DMS153 treated with DMSO at 0.1 percent for 48 hours (cell line): Measurements from ENCODE around the gene ZNF880.
A peak's percentile ranks its signal among the peaks of the same experiment; 100 is the strongest.
"Not testable (repeated sequence)": the region's sequence is repeated elsewhere in the genome, so short reads cannot be mapped to it uniquely, and the experiment has no call there.

ENCODE experiments used
- DNase-seq: peaks from one replicate; lab custom pipeline; 2025; ENCODE audit not compliant: unreplicated experiment; lab: John Stamatoyannopoulos, UW

Gene ZNF880

DNA sequence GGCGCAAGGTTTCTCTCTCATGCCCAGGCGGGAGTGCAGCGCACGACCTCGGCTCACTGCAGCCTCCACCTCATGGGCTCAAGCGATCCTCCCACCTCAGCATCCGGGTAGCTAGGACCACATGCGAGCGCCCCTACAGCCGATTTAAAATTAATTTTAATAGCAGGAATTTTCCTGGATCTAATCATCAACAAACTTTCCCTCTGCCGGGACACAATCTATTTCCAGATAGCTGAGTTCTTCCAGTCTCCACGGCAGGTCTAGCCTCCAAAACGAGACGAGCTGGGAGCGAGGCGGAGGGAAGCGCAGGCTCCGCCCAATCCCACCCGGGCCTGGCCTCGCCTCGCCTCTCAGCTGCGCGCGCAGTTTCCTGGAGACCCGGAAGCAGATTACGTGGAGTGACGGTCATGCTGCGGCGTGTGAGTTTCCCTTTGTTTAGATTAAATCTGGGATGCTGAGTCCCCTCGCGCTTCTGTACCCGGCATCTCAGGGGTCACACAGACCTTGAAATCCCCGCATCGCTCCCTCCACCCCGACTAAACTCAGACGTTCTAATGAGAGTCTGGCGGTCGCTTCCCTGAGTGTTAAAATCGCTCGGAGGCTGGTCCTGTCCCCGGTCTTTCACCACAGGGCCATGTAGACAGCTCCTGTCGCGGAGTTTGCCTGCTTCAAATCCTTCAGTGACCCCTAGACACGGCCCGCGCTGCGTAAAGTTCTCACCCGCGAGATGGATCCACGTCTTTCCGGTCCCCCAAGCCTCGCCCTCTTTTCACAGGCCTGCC is at the start of gene ZNF880:
ZNF880 (plus strand) TSS at position 365 of the 782 bp plus-strand sequence; CDS start at position 408, 43 bp downstream.
- DNase-seq: peak; percentile 22

DNA sequence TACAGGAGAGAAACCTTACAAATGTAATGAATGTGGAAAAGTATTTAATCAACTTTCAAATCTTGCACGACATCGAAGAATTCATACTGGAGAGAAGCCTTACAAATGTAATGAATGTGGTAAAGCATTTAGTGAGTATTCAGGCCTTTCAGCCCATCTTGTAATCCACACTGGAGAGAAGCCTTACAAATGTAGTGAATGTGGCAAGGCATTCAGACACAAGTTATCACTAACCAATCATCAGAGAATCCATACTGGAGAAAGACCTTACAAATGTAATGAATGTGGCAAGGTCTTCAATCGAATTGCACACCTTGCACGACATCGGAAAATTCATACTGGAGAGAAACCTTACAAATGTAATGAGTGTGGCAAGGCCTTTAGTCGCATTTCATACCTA is 47.3 kb upstream of the ZNF880 start:
- no peak for DNase-seq

DNA sequence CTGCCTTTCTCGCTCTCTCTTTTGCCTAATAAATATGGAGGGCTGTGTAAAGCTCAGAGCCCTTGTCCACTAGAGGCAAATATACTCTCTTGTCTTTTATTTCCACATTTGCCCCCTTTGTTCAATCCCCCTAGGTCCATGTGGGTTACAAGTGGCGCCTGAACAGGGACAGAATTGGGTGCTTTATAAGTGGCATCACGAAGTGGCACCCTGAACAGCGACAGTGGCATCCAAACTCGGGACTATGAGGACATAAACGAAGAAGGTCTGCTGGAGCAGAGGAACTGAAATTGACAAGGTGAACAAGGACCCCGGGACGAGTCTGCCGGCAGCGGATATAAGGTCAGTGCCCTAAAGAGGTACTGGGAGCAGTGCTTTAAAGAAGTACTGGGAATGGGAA is 38.0 kb upstream of the ZNF880 start:
- no peak for DNase-seq

- no peak for DNase-seq
These were observed 34.0 kb upstream of the ZNF880 start for GRCh38 chr19:52335768-52336116.

DNA sequence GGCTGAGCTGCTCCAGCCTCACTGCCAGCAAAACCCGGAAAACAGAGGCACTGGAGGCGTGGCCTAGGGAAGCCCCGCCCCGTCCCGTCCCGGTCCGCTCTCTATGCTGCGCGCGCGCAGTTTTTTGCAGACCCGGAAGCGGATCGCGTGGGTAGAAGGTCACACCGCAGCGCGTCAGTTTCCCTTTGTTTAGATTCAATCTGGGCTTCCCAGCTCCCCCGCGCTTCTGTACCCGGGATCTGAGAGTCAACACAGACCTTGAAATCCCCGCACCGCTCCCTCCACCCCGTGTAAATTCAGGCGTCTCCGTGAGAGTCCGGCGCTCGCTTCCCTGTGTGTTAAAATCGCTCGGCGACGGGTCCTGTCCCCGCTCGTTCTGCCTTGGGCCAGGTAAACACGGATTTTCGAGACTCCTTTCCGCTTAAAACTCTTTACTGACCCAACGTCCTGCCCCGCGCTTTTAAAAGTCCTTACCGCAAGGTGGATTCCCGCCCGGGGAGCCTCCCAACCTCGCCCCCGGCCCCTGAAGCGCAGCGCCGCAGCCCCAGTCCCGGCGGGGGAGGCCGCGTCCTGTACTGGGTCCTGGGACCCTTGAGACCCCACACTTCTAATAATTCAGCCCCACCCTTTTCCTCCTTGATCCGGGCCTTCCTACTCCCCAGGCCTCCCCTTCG is 33.5 kb upstream of the ZNF880 start, which contains the start of gene ZNF610:
ZNF610 (plus strand) TSS at position 127 of the 674 bp plus-strand sequence. CDS start 12,930 bp downstream, outside the sequence.
- peak; percentile 58 for DNase-seq

DNA sequence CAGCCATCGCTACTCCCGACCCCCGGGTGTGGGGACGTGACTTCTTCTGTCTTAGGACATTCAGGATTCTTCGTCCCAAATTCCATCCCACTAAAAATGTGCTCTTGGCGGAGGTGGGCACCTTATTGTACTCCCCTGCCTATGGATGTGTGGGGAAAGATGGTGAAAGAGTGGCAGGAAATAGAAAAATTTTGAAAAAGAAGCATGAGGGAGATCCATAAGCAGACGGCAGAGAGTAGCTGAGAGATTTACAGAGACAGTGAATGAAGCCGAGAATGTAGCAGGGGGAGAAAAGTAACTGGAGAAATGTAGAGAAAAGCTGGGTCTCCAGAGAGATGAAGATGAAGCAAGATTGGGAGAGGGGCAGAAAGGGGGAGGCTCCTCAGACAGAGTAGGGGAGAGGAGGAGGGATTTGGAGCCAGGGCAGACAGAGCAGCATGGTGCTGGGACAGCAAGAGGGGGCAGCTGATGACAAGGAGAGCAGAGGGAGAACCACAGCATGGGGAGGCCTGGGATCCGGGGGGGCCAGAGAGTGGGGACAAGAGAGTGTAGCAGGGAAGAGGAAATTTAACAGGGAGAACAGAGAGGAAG is 32.8 kb upstream of the ZNF880 start:
- DNase-seq: no peak

DNA sequence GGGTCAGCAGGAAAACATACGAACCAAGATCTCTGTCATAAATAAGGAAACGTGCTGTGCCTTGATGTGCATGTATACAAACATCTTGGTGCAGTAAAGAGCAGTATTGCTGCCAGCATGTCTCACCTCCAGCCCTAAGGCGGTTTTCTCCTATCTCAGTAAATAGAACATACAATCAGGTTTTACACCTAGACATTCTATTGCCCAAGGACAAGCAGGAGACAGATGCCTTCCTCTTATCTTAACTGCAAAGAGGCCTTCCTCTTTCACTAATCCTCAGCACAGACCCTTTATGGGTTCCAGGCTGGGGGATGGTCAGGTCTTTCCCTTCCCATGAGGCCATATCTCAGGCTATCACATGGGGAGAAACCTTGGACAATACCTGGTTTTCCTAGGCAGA is 30.7 kb upstream of the ZNF880 start:
- not testable (repeated sequence) for DNase-seq

- no peak for DNase-seq
These were observed 26.2 kb upstream of the ZNF880 start for GRCh38 chr19:52343548-52343947.

DNA sequence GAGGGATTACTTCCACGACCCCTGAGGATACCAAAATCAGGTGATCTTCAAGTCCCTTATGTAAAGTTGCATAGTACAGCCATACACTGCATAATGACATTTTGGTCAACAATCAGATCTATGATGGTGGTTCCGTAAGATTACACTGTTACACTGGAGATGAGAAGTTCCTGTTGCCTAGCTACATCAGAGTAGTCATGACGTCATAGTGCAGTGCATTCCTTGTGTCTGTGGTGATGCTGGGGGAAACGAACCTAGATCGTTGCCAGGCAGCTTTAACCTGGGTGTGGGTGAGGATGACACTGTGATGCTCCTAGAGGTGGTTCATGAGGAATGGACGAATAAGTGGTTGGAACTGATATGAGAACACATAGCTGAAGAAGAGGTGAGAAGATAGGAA is 24.6 kb upstream of the ZNF880 start:
- no peak for DNase-seq

GRCh38 chr19:52351512-52351911 is 18.2 kb upstream of the ZNF880 start:
- no peak for DNase-seq

- no peak for DNase-seq
These were observed 3.3 kb upstream of the ZNF880 start for GRCh38 chr19:52366414-52366824.

GRCh38 chr19:52370341-52370710 is 603 bp downstream of the ZNF880 start:
- no peak for DNase-seq

DNA sequence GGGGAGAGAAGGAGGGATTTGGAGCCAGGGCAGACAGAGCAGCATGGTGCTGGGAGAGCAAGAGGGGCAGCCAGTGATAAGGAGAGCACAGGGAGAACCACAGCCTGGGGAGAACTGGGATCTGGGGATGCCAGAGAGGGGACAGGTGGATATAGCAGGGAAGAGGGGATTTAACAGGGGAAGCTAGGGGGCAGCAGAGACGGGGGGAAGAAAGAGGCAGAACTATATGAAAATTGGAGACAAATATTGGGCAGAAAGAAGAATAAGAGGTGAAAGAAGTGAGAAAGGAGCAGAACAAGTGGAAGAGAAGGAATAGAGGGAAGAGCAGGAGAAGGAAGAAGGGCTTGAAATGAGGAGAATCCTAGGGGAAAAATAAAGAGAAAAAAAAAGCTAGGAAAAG is 21.4 kb downstream of the ZNF880 start:
- no peak for DNase-seq

DNA sequence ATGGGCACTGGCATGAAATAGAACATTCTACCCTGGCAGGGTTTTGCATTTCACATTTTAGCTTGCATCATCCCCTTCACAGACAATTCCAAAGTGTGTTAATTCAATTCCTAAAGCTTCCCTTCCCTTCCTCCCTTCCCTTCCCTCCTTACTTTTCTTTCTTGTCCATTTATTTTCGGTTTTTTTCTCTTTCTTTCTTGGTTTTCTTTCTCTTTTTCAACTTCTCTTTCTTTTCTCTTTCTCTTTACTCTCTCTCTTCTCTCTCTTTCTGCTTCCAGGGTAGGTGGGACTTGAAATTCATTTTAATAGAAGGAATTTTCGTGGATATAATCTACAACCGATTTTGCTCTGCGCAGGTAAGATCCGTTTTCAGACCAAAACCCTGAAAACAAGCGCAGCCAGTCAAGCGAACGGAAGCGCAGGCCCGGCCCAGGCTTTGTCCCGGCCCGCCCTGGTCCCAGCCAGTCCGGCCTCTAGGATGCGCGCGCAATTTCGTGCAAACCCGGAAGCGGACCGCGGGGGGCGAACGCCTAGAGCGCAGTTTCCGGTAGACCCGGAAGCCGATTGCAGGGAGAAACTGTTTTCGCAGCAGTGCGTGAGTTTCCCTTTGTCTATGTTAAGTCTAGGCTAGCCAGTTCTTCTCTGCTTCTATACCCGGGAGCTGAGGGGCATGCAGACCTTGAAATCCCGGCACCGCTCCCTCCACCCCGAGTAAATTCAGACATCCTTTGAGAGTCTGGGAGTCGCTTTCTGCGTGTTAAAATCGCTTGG is 27.8 kb downstream of the ZNF880 start, which contains the start of gene ZNF528:
ZNF528 (plus strand) TSS at position 540 of the 771 bp plus-strand sequence. CDS start 4,165 bp downstream, outside the sequence.
- peak; percentile 30 for DNase-seq

- DNase-seq: no peak
These were observed 28.3 kb downstream of the ZNF880 start for GRCh38 chr19:52398081-52398441.

- DNase-seq: no peak
These were observed 40.6 kb downstream of the ZNF880 start for GRCh38 chr19:52410276-52410675.

- DNase-seq: no peak
These were observed 46.0 kb downstream of the ZNF880 start for GRCh38 chr19:52415711-52416110.

DNA sequence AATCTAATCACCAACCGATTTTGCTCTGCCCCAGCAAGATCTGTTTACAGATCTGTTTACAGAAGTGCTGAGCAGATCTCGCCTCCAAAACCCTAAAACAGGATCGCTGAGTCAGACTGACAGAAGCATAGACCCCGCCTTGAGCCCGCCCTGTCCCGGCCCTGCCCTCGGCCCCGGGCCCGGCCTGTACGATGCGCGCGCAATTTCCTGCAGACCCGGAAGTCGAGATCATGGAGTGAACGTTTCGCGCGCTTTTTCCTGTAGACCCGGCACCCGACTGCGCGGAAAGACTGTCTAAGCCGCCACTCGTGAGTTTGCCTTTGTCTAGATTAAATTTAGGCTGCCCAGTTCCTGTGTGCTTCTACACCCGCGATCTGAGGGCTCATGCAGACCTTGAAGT is 59.2 kb downstream of the ZNF880 start, which contains the start of gene ZNF534:
ZNF534 (plus strand) TSS at position 212 of the 400 bp plus-strand sequence. CDS start 2,327 bp downstream, outside the sequence.
- DNase-seq: no peak
